GM10248 (cell line): Measurements from ENCODE around the gene DNAJB1.

ENCODE experiments used
- CTCF ChIA-PET: fragments of 300-600 bp; sonication (Branson Sonifier 250); formaldehyde crosslinking; extraction: SDS; loops from one replicate; lab custom pipeline; 2021; ENCODE audit warnings: antibody characterized with exemption; lab: Yijun Ruan, JAX
- POLR2A ChIA-PET: fragments of 350-650 bp; sonication (Branson Sonifier 250); formaldehyde crosslinking; extraction: SDS; loops from one replicate; lab custom pipeline; 2020; ENCODE audit warnings: antibody characterized with exemption; lab: Yijun Ruan, JAX
- DNase-seq: peaks from one replicate; pipeline ENCODE4 v3.0.0; 2012; ENCODE audit errors: extremely low spot score
- CTCF ChIP-seq: IDR thresholded peaks from 2 replicates; pipeline ENCODE4 v1.5.1; 2012; ENCODE audit warnings: mild to moderate bottlenecking, low read depth; ENCODE audit errors: extremely low read depth, missing control alignments, control extremely low read depth

Gene DNAJB1

GRCh38 chr19:14492756-14493337, 25.4 kb downstream of the DNAJB1 start:
- CTCF ChIA-PET, result interaction anchor here (1.6 to 3.1 kb wide), 3 partner anchors 9 to 14 kb away, joined by 5 to 19 read pairs (median 6); no protein-coding TSS in a partner anchor
- no peak for DNase-seq
- TF ChIP-seq CTCF, result no peak
- POLR2A ChIA-PET, result interaction anchor here (0.6 kb wide), 1 partner anchor 12 kb away, joined by 3 read pairs; no protein-coding TSS in a partner anchor

GRCh38 chr19:14487370-14488125, 30.6 kb downstream of the DNAJB1 start:
- ChIA-PET CTCF (interaction anchor here (0.8 to 3.8 kb wide), 10 partner anchors 8 to 139 kb away, joined by 3 to 28 read pairs (median 4); partner anchors contain the start of gene GIPC1), POLR2A (interaction anchor here (0.6 to 1.0 kb wide), 2 partner anchors 22 to 37 kb away, joined by 3 to 7 read pairs; no protein-coding TSS in a partner anchor)
- TF ChIP-seq CTCF, result no peak
- no peak for DNase-seq

GRCh38 chr19:14482172-14482941, 35.8 kb downstream of the DNAJB1 start:
- POLR2A ChIA-PET, result interaction anchor here (0.7 kb wide), 1 partner anchor 345 kb away, joined by 3 read pairs; no protein-coding TSS in a partner anchor
- no peak for TF ChIP-seq CTCF

GRCh38 chr19:14480700-14481079, 37.5 kb downstream of the DNAJB1 start:
- no peak for DNase-seq
- no peak for TF ChIP-seq CTCF
- ChIA-PET CTCF (interaction anchor here (0.6 to 6.0 kb wide), 37 partner anchors 8 to 409 kb away, joined by 3 to 50 read pairs (median 4); partner anchors contain the start of genes ASF1B, GIPC1 and PKN1), POLR2A (no interaction called here)

More at GRCh38 chr19:14482172-14482941, 35.8 kb downstream of the DNAJB1 start:
- no peak for DNase-seq
- CTCF ChIA-PET, result interaction anchor here (1.1 to 6.0 kb wide), 8 partner anchors 10 to 283 kb away, joined by 3 to 50 read pairs (median 10); partner anchors contain the start of genes GIPC1 and PKN1

GRCh38 chr19:14479975-14480699, 38.1 kb downstream of the DNAJB1 start:
- DNase-seq, result peak; percentile 87
- TF ChIP-seq CTCF, result peak; percentile 98
- ChIA-PET POLR2A (no interaction called here), CTCF (interaction anchor here (0.6 to 6.0 kb wide), 36 partner anchors 8 to 409 kb away, joined by 3 to 50 read pairs (median 4); partner anchors contain the start of genes ASF1B, GIPC1 and PKN1)
